Inflammatory macrophage treated with lipopolysaccharide for 4 hours (primary cell): ENCODE measurements around the gene ATG3.
"Not testable (repeated sequence)": the region's sequence is repeated elsewhere in the genome, so short reads cannot be mapped to it uniquely, and the experiment has no call there.

ENCODE experiments used
- DNase-seq: peaks from one replicate; pipeline ENCODE4 v3.0.0-alpha.2; 2020

ATG3 gene

DNA sequence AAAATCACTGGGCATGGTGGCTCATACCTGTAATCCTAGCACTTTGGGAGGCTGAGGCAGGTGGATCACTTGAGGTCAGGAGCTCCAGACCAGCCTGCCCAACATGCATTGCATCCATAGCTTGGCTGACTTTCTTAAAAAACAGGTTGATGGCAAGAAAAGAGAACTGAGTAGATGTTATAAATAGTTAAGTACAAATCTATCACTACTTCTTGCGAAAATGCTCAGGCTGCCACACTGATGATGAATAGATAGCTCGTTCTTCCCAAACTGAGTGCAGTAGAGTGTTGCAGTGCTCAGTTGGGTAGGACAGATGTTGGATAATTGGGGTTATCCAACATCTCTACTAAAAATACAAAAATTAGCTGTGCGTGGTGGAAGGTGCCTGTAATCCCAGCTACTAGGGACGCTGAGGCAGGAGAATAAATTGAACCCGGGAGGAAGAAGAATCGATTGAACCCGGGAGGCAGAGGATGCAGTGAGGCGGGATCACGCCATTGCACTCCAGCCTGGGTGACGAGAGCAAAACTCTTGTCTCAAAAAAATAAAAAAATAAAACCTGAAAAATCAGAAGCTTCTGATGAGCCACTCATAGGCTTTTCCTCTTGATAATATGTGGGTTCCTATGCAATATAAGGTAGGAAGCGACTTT is 63.7 kb downstream of the ATG3 start:
- no peak for DNase-seq

- DNase-seq = no peak
Observed at GRCh38 chr3:112496366-112497067, 65.2 kb downstream of the ATG3 start.

- not testable (repeated sequence) for DNase-seq
Observed at GRCh38 chr3:112494448-112494767, 67.4 kb downstream of the ATG3 start.

- no peak for DNase-seq
Observed at GRCh38 chr3:112492124-112492523, 69.6 kb downstream of the ATG3 start.

- no peak for DNase-seq
Observed at GRCh38 chr3:112491373-112491772, 70.4 kb downstream of the ATG3 start.

DNA sequence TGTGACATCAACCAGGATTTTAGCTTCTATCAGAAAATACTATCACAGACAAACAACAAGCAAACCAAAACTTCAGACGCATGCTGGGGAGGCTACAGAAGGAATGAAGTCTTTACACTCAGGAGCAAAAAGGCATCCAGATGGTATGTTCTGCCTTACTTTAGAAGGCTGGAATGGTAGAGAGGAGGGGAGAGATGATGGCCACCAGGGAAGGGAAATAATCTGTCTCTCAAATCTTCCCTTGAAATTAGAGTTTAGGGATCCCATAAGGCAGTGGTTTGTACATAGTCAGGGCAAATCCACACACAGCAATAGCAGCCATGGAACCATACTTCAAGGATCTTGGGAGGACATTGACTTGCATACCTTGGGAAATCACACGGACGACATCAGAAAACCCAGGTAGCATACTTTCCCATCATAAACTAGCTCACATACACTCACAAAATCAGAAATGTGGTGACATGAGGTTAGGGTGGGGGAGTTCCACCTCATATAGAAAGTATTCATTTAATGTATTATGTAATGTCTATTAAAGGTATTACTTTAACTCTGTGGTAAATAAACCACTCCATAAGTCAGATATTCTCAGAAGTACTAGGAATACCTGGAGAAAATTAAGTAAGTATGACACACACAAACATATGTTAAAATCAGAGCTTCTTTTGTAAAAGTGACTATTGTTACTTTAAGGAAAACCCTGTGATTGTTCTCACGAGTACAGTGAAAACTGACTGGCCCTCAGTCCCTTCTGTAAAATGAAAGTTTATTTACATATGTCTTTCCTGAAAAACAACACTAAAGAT is 71.9 kb downstream of the ATG3 start:
- no peak for DNase-seq

- no peak for DNase-seq
Observed at GRCh38 chr3:112486811-112487505, 74.8 kb downstream of the ATG3 start.

DNA sequence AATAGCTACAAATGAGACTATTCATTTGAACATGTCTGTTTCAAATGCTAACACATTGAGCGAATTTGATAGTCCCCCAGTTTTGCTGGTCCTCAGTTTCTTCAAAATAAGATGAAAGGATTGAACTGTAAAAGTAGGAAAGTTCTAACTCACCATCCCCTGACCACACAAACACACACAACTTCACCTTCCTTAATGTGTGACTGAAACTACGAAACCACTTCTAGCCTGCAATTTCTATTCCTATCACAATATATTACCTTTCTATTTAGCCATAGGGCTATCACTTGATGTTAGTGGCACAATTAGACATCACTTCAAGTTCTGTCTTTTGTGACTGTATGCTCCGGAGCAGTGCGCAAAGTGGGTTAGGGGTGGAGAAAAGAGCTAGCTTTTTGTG is 77.4 kb downstream of the ATG3 start:
- no peak for DNase-seq

DNA sequence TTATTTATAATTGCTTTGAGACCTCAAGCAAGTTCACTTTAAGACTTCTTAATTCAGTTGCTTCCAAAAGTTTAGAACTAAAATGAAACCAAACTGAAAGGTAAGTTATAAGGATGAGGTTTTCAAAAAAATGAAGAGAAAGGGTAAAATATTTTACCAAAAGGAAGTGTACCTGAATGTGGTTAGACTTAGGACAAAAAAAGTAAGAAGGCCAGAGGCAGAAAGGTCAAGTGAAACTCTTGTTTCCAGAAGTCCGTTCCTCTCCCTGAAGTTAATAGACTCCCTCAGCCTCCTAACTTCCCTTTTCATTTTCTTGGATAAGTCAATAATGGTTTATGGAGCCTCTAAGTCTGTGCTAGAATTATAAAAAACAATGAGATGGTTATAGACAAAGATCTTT is 79.1 kb downstream of the ATG3 start:
- peak; percentile 33 for DNase-seq
